ENCODE measurements around the gene PYGB.

DNA sequence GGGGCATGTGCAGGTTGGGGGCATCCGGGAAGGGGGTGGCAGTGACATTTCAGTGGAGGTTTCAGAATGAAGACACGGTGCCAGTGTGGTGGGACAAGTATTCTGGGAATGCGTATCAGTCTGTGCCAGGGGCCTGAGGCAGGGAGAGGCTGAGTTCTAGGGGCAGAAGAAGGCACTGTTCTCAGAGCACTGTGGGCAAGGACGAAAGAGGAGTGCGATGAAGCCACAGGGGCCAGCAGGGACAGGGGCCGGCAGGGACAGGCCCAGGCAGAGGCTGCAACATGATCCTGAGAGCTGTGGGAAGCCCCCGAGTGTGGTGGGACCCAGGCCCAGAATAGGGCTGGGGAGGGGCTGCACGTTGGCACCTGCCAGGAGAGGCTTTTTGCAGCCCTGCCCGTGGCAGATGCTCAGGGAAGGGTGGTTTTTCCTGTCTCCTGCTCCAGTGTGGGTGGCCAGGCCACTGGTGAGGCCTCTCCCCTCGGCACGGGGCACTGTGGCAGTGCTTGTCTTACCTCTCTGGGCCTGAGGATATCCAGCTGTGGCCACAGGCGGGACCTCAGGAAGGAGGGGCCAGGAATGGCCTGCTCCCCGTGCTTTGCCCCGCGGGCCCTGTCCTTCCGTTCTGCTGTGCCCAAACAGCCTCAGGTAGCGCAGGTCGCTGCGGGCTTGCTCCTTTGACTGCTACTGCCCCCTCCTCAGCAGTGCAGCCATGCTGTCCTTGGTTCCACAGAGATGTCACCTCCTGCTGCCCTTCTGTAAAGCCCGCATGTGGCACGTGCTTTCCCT, 42.4 kb upstream of the PYGB start:
- TF ChIP-seq, protein P1, sequence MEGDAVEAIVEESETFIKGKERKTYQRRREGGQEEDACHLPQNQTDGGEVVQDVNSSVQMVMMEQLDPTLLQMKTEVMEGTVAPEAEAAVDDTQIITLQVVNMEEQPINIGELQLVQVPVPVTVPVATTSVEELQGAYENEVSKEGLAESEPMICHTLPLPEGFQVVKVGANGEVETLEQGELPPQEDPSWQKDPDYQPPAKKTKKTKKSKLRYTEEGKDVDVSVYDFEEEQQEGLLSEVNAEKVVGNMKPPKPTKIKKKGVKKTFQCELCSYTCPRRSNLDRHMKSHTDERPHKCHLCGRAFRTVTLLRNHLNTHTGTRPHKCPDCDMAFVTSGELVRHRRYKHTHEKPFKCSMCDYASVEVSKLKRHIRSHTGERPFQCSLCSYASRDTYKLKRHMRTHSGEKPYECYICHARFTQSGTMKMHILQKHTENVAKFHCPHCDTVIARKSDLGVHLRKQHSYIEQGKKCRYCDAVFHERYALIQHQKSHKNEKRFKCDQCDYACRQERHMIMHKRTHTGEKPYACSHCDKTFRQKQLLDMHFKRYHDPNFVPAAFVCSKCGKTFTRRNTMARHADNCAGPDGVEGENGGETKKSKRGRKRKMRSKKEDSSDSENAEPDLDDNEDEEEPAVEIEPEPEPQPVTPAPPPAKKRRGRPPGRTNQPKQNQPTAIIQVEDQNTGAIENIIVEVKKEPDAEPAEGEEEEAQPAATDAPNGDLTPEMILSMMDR (IDR thresholded peaks at IDR 0.05) = no peak
- TF ChIP-seq ZFX (IDR thresholded peaks at IDR 0.05; ENCODE audit: borderline replicate concordance) = no peak

Data from 22Rv1 (cell line).